WTC11 (cell line): ENCODE results near the gene SRC. TPM values are rescaled to one million over a fixed set of nuclear protein-coding genes. Genes with fewer than 3 reads are reported as not detected.

Experiments
- ATAC-seq: fragments of 200-7000 bp; cut with Tn5 transposase; 2 replicates; pipeline ENCODE4 v1.10.0; 2021; ENCODE audit warnings: mild to moderate bottlenecking, moderate library complexity
- CTCF ChIA-PET: fragments of 300-600 bp; sonication (Branson Sonifier 250); formaldehyde crosslinking; loops from one replicate; lab custom pipeline; 2021; ENCODE audit warnings: antibody characterized with exemption; lab: Charles Lee
- POLR2A ChIA-PET: fragments of 350-600 bp; sonication (Branson Sonifier 250); formaldehyde crosslinking; loops from one replicate; lab custom pipeline; 2021; ENCODE audit warnings: antibody characterized with exemption; lab: Charles Lee
- DNase-seq: peaks from one replicate; pipeline ENCODE4 v3.0.0; 2021; ENCODE audit warnings: low spot score
- H3K27ac Mint-ChIP-seq: 2 replicates; pipeline ENCODE4 v1.8.0; 2021; ENCODE audit warnings: mixed read lengths
- H3K27me3 Mint-ChIP-seq: 2 replicates; pipeline ENCODE4 v1.8.0; 2021; ENCODE audit warnings: low read depth, mild to moderate bottlenecking, moderate library complexity, mixed read lengths
- H3K36me3 Mint-ChIP-seq: 2 replicates; pipeline ENCODE4 v1.8.0; 2021; ENCODE audit warnings: mixed read lengths
- H3K4me1 Mint-ChIP-seq: 2 replicates; pipeline ENCODE4 v1.8.0; 2022; ENCODE audit warnings: mixed read lengths
- H3K4me3 Mint-ChIP-seq: 2 replicates; pipeline ENCODE4 v1.8.0; 2021; ENCODE audit warnings: mild to moderate bottlenecking, moderate library complexity, mixed read lengths
- H3K9me3 Mint-ChIP-seq: 2 replicates; pipeline ENCODE4 v1.8.0; 2021; ENCODE audit warnings: mixed read lengths
- CBFB ChIP-seq: sonication (generic); formaldehyde crosslinking; IDR thresholded peaks from 2 replicates; pipeline ENCODE4 v1.8.1; 2022; ENCODE audit warnings: mild to moderate bottlenecking, low read depth, missing genetic modification reagents
- CDX4 ChIP-seq: fragments of 250-450 bp; sonication (Bioruptor Pico); IDR thresholded peaks from 2 replicates; pipeline ENCODE4 v1.9.0; 2021; ENCODE audit warnings: moderate library complexity, mild to moderate bottlenecking, inconsistent platforms, borderline replicate concordance
- GABPB1 ChIP-seq: sonication (generic); formaldehyde crosslinking; IDR thresholded peaks from 2 replicates; pipeline ENCODE4 v1.8.1; 2023; ENCODE audit warnings: mild to moderate bottlenecking, missing genetic modification reagents
- KAT7 ChIP-seq: sonication (generic); formaldehyde crosslinking; IDR thresholded peaks from 2 replicates; pipeline ENCODE4 v1.8.1; 2023; ENCODE audit warnings: missing genetic modification reagents, mild to moderate bottlenecking, borderline replicate concordance
- MXD4 ChIP-seq: fragments of 250-450 bp; sonication (Bioruptor Pico); IDR thresholded peaks from 2 replicates; pipeline ENCODE4 v1.8.0; 2021; ENCODE audit warnings: mild to moderate bottlenecking, moderate library complexity, borderline replicate concordance
- SP1 ChIP-seq: sonication (generic); formaldehyde crosslinking; conservative IDR thresholded peaks from 2 replicates; pipeline ENCODE4 v1.8.1; 2022; ENCODE audit warnings: missing genetic modification reagents
- ZNF138 ChIP-seq: sonication (generic); formaldehyde crosslinking; conservative IDR thresholded peaks from 2 replicates; pipeline ENCODE4 v1.8.1; 2022; ENCODE audit warnings: mild to moderate bottlenecking, moderate library complexity, missing genetic modification reagents
- ZNF425 ChIP-seq: fragments of 250-450 bp; sonication (Bioruptor Pico); conservative IDR thresholded peaks from 2 replicates; pipeline ENCODE4 v1.9.0; 2021; ENCODE audit warnings: mild to moderate bottlenecking
- total RNA-seq: library from RNA; stranded (reverse); gene quantifications from 3 replicates; pipeline ENCODE4 v1.2.3, GENCODE V29; 2021
- TF ChIP-seq, protein P1 (sequence below): sonication (generic); formaldehyde crosslinking; IDR thresholded peaks from 2 replicates; pipeline ENCODE4 v1.8.0; 2022; ENCODE audit warnings: mild to moderate bottlenecking, missing genetic modification reagents
- TF ChIP-seq, protein P2 (sequence below): sonication (generic); formaldehyde crosslinking; IDR thresholded peaks from 2 replicates; pipeline ENCODE4 v1.8.1; 2022; ENCODE audit warnings: low read depth, missing genetic modification reagents, borderline replicate concordance
- TF ChIP-seq, protein P3 (sequence below): sonication (generic); formaldehyde crosslinking; IDR thresholded peaks from 2 replicates; pipeline ENCODE4 v1.8.0; 2023; ENCODE audit warnings: mild to moderate bottlenecking, missing genetic modification reagents
- TF ChIP-seq, protein P4 (sequence below): sonication (generic); formaldehyde crosslinking; IDR thresholded peaks from 2 replicates; pipeline ENCODE4 v1.8.0; 2023; ENCODE audit warnings: missing genetic modification reagents, mild to moderate bottlenecking, borderline replicate concordance

The SRC gene
- total RNA-seq, 1 experiment from 2014 or later = 33.3 TPM

DNA sequence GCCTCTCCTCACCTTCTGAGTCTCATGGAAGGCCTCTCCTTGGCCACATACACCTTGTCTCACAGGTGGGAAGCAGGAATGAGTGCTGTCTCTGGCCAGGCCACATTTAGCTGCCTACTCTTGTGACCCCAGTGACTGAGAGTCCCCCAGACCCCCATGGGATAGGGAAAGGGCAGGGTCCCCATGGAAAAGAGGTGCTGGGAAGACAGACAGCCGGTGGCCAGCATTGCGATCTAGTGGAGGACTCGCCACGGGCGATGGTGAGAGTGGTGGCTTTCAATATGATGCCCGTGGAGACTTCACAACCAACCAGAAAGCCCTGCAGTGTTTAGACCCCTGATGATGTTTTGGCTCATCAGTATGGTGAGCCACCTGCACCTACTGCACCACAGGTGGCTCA is 36.6 kb upstream of the SRC start:
- CTCF ChIA-PET = no interaction called here

More for the DNA sequence above, 36.6 kb upstream of the SRC start:
- Mint-ChIP-seq H3K27ac (no peak overlapping the region), H3K36me3 (peaks cover 5% of the 10 kb centered on the region), H3K27me3 (no peaks in the 10 kb centered on the region), H3K4me1 (peaks cover 19% of the 10 kb centered on the region), H3K9me3 (no peaks in the 10 kb centered on the region), H3K4me3 (no peak overlapping the region)
- no peak for DNase-seq
- POLR2A ChIA-PET = no interaction called here
- TF ChIP-seq CBFB = no peak
- TF ChIP-seq, protein P1, sequence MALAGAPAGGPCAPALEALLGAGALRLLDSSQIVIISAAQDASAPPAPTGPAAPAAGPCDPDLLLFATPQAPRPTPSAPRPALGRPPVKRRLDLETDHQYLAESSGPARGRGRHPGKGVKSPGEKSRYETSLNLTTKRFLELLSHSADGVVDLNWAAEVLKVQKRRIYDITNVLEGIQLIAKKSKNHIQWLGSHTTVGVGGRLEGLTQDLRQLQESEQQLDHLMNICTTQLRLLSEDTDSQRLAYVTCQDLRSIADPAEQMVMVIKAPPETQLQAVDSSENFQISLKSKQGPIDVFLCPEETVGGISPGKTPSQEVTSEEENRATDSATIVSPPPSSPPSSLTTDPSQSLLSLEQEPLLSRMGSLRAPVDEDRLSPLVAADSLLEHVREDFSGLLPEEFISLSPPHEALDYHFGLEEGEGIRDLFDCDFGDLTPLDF (CRISPR knock-in tag) = no peak
- TF ChIP-seq CDX4 = no peak
- no peak for TF ChIP-seq ZNF138
- TF ChIP-seq, protein P2, sequence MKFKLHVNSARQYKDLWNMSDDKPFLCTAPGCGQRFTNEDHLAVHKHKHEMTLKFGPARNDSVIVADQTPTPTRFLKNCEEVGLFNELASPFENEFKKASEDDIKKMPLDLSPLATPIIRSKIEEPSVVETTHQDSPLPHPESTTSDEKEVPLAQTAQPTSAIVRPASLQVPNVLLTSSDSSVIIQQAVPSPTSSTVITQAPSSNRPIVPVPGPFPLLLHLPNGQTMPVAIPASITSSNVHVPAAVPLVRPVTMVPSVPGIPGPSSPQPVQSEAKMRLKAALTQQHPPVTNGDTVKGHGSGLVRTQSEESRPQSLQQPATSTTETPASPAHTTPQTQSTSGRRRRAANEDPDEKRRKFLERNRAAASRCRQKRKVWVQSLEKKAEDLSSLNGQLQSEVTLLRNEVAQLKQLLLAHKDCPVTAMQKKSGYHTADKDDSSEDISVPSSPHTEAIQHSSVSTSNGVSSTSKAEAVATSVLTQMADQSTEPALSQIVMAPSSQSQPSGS (CRISPR knock-in tag) = no peak
- TF ChIP-seq GABPB1 (CRISPR knock-in tag) = no peak
- TF ChIP-seq SP1 (CRISPR knock-in tag) = no peak
- no peak for TF ChIP-seq KAT7
- TF ChIP-seq, protein P3, sequence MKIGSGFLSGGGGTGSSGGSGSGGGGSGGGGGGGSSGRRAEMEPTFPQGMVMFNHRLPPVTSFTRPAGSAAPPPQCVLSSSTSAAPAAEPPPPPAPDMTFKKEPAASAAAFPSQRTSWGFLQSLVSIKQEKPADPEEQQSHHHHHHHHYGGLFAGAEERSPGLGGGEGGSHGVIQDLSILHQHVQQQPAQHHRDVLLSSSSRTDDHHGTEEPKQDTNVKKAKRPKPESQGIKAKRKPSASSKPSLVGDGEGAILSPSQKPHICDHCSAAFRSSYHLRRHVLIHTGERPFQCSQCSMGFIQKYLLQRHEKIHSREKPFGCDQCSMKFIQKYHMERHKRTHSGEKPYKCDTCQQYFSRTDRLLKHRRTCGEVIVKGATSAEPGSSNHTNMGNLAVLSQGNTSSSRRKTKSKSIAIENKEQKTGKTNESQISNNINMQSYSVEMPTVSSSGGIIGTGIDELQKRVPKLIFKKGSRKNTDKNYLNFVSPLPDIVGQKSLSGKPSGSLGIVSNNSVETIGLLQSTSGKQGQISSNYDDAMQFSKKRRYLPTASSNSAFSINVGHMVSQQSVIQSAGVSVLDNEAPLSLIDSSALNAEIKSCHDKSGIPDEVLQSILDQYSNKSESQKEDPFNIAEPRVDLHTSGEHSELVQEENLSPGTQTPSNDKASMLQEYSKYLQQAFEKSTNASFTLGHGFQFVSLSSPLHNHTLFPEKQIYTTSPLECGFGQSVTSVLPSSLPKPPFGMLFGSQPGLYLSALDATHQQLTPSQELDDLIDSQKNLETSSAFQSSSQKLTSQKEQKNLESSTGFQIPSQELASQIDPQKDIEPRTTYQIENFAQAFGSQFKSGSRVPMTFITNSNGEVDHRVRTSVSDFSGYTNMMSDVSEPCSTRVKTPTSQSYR (CRISPR knock-in tag) = no peak
- TF ChIP-seq MXD4 = no peak
- no peak for TF ChIP-seq ZNF425
- TF ChIP-seq, protein P4, sequence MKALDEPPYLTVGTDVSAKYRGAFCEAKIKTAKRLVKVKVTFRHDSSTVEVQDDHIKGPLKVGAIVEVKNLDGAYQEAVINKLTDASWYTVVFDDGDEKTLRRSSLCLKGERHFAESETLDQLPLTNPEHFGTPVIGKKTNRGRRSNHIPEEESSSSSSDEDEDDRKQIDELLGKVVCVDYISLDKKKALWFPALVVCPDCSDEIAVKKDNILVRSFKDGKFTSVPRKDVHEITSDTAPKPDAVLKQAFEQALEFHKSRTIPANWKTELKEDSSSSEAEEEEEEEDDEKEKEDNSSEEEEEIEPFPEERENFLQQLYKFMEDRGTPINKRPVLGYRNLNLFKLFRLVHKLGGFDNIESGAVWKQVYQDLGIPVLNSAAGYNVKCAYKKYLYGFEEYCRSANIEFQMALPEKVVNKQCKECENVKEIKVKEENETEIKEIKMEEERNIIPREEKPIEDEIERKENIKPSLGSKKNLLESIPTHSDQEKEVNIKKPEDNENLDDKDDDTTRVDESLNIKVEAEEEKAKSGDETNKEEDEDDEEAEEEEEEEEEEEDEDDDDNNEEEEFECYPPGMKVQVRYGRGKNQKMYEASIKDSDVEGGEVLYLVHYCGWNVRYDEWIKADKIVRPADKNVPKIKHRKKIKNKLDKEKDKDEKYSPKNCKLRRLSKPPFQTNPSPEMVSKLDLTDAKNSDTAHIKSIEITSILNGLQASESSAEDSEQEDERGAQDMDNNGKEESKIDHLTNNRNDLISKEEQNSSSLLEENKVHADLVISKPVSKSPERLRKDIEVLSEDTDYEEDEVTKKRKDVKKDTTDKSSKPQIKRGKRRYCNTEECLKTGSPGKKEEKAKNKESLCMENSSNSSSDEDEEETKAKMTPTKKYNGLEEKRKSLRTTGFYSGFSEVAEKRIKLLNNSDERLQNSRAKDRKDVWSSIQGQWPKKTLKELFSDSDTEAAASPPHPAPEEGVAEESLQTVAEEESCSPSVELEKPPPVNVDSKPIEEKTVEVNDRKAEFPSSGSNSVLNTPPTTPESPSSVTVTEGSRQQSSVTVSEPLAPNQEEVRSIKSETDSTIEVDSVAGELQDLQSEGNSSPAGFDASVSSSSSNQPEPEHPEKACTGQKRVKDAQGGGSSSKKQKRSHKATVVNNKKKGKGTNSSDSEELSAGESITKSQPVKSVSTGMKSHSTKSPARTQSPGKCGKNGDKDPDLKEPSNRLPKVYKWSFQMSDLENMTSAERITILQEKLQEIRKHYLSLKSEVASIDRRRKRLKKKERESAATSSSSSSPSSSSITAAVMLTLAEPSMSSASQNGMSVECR (CRISPR knock-in tag) = no peak
- ATAC-seq = no peak
